ENCODE data around the gene MFSD6.

DNA sequence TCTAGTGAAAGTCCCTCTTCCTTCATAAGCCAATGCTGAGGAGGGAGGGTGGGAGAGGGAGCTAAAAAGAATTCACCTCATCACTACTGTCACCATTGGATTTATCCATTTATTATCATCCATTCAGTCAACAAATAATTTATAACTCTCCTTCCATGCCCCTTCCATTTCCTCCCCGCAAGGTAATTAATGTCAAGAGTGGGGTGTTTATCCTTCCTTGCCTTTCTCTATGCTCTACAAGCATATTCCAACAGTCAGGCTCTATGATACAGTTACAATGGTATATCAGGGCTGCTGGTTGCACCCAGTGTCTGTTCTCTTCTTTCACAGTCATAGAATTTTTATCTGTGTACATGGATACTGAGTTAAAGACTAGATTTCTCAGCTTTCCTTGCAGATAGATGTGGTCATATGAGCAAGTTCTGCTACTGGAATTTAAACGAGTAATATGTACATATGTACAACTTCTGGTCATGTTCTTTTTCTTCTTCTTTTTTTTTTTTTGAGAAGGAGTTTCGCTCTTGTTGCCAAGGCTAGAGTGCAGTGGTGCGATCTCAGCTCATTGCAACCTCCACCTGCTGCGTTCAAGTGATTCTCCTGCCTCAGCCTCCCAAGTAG, 5.1 kb upstream of the MFSD6 start:
- TF ChIP-seq EP300 (IDR thresholded peaks at IDR 0.05), result no peak
- TF ChIP-seq, protein P1, sequence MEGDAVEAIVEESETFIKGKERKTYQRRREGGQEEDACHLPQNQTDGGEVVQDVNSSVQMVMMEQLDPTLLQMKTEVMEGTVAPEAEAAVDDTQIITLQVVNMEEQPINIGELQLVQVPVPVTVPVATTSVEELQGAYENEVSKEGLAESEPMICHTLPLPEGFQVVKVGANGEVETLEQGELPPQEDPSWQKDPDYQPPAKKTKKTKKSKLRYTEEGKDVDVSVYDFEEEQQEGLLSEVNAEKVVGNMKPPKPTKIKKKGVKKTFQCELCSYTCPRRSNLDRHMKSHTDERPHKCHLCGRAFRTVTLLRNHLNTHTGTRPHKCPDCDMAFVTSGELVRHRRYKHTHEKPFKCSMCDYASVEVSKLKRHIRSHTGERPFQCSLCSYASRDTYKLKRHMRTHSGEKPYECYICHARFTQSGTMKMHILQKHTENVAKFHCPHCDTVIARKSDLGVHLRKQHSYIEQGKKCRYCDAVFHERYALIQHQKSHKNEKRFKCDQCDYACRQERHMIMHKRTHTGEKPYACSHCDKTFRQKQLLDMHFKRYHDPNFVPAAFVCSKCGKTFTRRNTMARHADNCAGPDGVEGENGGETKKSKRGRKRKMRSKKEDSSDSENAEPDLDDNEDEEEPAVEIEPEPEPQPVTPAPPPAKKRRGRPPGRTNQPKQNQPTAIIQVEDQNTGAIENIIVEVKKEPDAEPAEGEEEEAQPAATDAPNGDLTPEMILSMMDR (IDR thresholded peaks at IDR 0.05), result no peak

All from ovary (tissue), 3 donors.